IMR-90 (cell line): ENCODE measurements around the gene DYRK1A. TPM values are rescaled to one million over a fixed set of nuclear protein-coding genes. Genes with fewer than 3 reads are reported as not detected.

ENCODE experiments used
- ATAC-seq: fragments of 200-7000 bp; cut with Tn5 transposase; 2 replicates; pipeline ENCODE4 v1.9.1; 2020; ENCODE audit warnings: low read depth, mild to moderate bottlenecking, moderate library complexity
- BruUV-seq: library from RNA; stranded (reverse); fragments of 400-500 nt; replicated peaks from 2 replicates; lab custom pipeline; 2021; lab: Mats Ljungman, UMichigan
- CTCF ChIA-PET: fragments of 300-600 bp; formaldehyde crosslinking; extraction: SDS; loops from one replicate; lab custom pipeline; 2021; ENCODE audit warnings: antibody characterized with exemption; lab: Yijun Ruan, JAX
- POLR2A ChIA-PET: fragments of 300-600 bp; sonication (Branson Sonifier 250); formaldehyde crosslinking; loops from one replicate; lab custom pipeline; 2022; ENCODE audit warnings: antibody characterized with exemption; ENCODE audit not compliant: unreplicated experiment; lab: Charles Lee
- DNase-seq: peaks from one replicate; pipeline ENCODE4 v3.0.0; 2013
- H2AFZ ChIP-seq: replicated peaks from 2 replicates; pipeline ENCODE3; 2013; ENCODE audit warnings: low read length, mild to moderate bottlenecking; ENCODE audit not compliant: poor library complexity
- H2AK5ac ChIP-seq: 2 replicates; pipeline ENCODE4 v1.6.1; 2013; ENCODE audit warnings: low read depth, low read length, inconsistent platforms
- H2AK9ac ChIP-seq: replicated peaks from 2 replicates; pipeline ENCODE3; 2013; ENCODE audit warnings: mild to moderate bottlenecking, low read depth, low read length, moderate library complexity; ENCODE audit not compliant: poor library complexity
- H2BK120ac ChIP-seq: 2 replicates; pipeline ENCODE4 v1.6.1; 2013; ENCODE audit warnings: low read depth, low read length, inconsistent platforms
- H2BK15ac ChIP-seq: 3 replicates; pipeline ENCODE4 v1.6.1; 2013; ENCODE audit warnings: low read depth, low read length, inconsistent platforms
- H2BK20ac ChIP-seq: 2 replicates; pipeline ENCODE4 v1.6.1; 2013; ENCODE audit warnings: low read depth, mild to moderate bottlenecking, inconsistent platforms, low read length, moderate library complexity
- H2BK5ac ChIP-seq: 2 replicates; pipeline ENCODE4 v1.6.1; 2013; ENCODE audit warnings: mild to moderate bottlenecking, low read depth, low read length, inconsistent platforms; ENCODE audit not compliant: poor library complexity, severe bottlenecking
- H3K14ac ChIP-seq: replicated peaks from 2 replicates; pipeline ENCODE4 v1.6.1; 2013; ENCODE audit warnings: low read depth, low read length, inconsistent platforms
- H3K18ac ChIP-seq: 2 replicates; pipeline ENCODE4 v1.6.1; 2013; ENCODE audit warnings: low read depth, low read length, control low read depth
- H3K23ac ChIP-seq: 2 replicates; pipeline ENCODE4 v1.6.1; 2013; ENCODE audit warnings: low read depth, low read length, inconsistent platforms
- H3K27ac ChIP-seq: 2 replicates; pipeline ENCODE4 v1.5.1; 2013; ENCODE audit warnings: mild to moderate bottlenecking, control low read depth, low read length; ENCODE audit not compliant: insufficient read depth
- H3K27me3 ChIP-seq: 2 replicates; pipeline ENCODE4 v1.6.1; 2013; ENCODE audit warnings: low read length; ENCODE audit not compliant: control insufficient read depth, insufficient read depth
- H3K36me3 ChIP-seq: 2 replicates; pipeline ENCODE4 v1.6.1; 2013; ENCODE audit warnings: low read length, mixed read lengths; ENCODE audit not compliant: control insufficient read depth, insufficient read depth
- H3K4ac ChIP-seq: 2 replicates; pipeline ENCODE4 v1.6.1; 2013; ENCODE audit warnings: low read depth, low read length, inconsistent platforms
- H3K4me1 ChIP-seq: 2 replicates; pipeline ENCODE4 v1.6.1; 2013; ENCODE audit warnings: low read length, mixed read lengths; ENCODE audit not compliant: control insufficient read depth, insufficient read depth
- H3K4me2 ChIP-seq: 2 replicates; pipeline ENCODE4 v1.6.1; 2013; ENCODE audit warnings: low read depth, mild to moderate bottlenecking, control low read depth, low read length, moderate library complexity
- H3K4me3 ChIP-seq: 2 replicates; pipeline ENCODE4 v1.5.1; 2013; ENCODE audit warnings: low read depth, mild to moderate bottlenecking, control low read depth, low read length, moderate library complexity; ENCODE audit not compliant: insufficient read depth
- H3K56ac ChIP-seq: 2 replicates; pipeline ENCODE4 v1.6.1; 2013; ENCODE audit warnings: low read length, inconsistent platforms; ENCODE audit not compliant: insufficient read depth; ENCODE audit errors: extremely low read depth
- H3K79me1 ChIP-seq, 2 experiments: 2 replicates each; pipeline ENCODE4 v1.6.1; 2013; ENCODE audit warnings: low read length in 2 of 2, inconsistent platforms in 1 of 2, low read depth in 1 of 2
- H3K9ac ChIP-seq: 2 replicates; pipeline ENCODE4 v1.6.1; 2013; ENCODE audit warnings: low read depth, low read length, control low read depth
- H3K9me1 ChIP-seq: 2 replicates; pipeline ENCODE4 v1.6.1; 2013; ENCODE audit warnings: low read length, inconsistent platforms; ENCODE audit not compliant: insufficient read depth
- H3K9me3 ChIP-seq: 2 replicates; pipeline ENCODE4 v1.6.1; 2013; ENCODE audit warnings: low read length; ENCODE audit not compliant: control insufficient read depth, insufficient read depth
- H4K20me1 ChIP-seq: 2 replicates; pipeline ENCODE4 v1.6.1; 2013; ENCODE audit warnings: low read length, inconsistent platforms; ENCODE audit not compliant: insufficient read depth
- H4K5ac ChIP-seq: 2 replicates; pipeline ENCODE4 v1.6.1; 2013; ENCODE audit warnings: mild to moderate bottlenecking, low read depth, low read length, control low read depth
- H4K8ac ChIP-seq, 2 experiments: 2 replicates each; pipeline ENCODE4 v1.6.1; 2013; ENCODE audit warnings: low read depth in 2 of 2, low read length in 2 of 2, control low read depth in 1 of 2, inconsistent platforms in 1 of 2
- H4K91ac ChIP-seq: 2 replicates; pipeline ENCODE4 v1.6.1; 2013; ENCODE audit warnings: low read depth, low read length, inconsistent platforms; ENCODE audit not compliant: insufficient read depth
- BHLHE40 ChIP-seq: fragments of 150-350 bp; IDR thresholded peaks from 2 replicates; pipeline ENCODE4 v1.6.1; 2016; ENCODE audit warnings: mild to moderate bottlenecking, low read depth, low read length
- CEBPB ChIP-seq: IDR thresholded peaks from 2 replicates; pipeline ENCODE4 v1.6.1; 2012; ENCODE audit warnings: low read depth, low read length, improper control_type of control experiment
- CTCF ChIP-seq: conservative IDR thresholded peaks from 2 replicates; pipeline ENCODE4 v1.5.1; 2012; ENCODE audit warnings: mild to moderate bottlenecking, low read depth, low read length, improper control_type of control experiment
- ELK1 ChIP-seq: fragments of 150-350 bp; IDR thresholded peaks from 2 replicates; pipeline ENCODE4 v1.6.1; 2016; ENCODE audit warnings: low read depth, mild to moderate bottlenecking, low read length, moderate library complexity, borderline replicate concordance
- FOS ChIP-seq: fragments of 150-350 bp; IDR thresholded peaks from 2 replicates; pipeline ENCODE4 v1.6.1; 2016; ENCODE audit warnings: low read depth, low read length
- MAFK ChIP-seq: IDR thresholded peaks from 2 replicates; pipeline ENCODE4 v1.6.1; 2012; ENCODE audit warnings: low read depth, low read length, improper control_type of control experiment
- MAZ ChIP-seq: IDR thresholded peaks from 2 replicates; pipeline ENCODE4 v1.6.1; 2012; ENCODE audit warnings: low read depth, mild to moderate bottlenecking, low read length, improper control_type of control experiment, moderate library complexity, borderline replicate concordance
- MXI1 ChIP-seq: IDR thresholded peaks from 2 replicates; pipeline ENCODE4 v1.6.1; 2012; ENCODE audit warnings: low read depth, mild to moderate bottlenecking, low read length, moderate library complexity, borderline replicate concordance
- NFE2L2 ChIP-seq: fragments of 150-350 bp; IDR thresholded peaks from 2 replicates; pipeline ENCODE4 v1.6.1; 2016; ENCODE audit warnings: low read depth, mild to moderate bottlenecking, low read length
- POLR2A ChIP-seq: IDR thresholded peaks from 2 replicates; pipeline ENCODE4 v1.6.1; 2012; ENCODE audit warnings: mild to moderate bottlenecking, low read depth, low read length
- RAD21 ChIP-seq: IDR thresholded peaks from 2 replicates; pipeline ENCODE4 v1.6.1; 2012; ENCODE audit warnings: low read length, improper control_type of control experiment
- RCOR1 ChIP-seq: IDR thresholded peaks from 2 replicates; pipeline ENCODE4 v1.6.1; 2012; ENCODE audit warnings: mild to moderate bottlenecking, low read length, improper control_type of control experiment; ENCODE audit not compliant: insufficient replicate concordance
- SMC3 ChIP-seq: fragments of 150-350 bp; IDR thresholded peaks from 2 replicates; pipeline ENCODE4 v1.6.1; 2016; ENCODE audit warnings: low read depth, mild to moderate bottlenecking, antibody characterized with exemption, low read length, moderate library complexity
- WGBS, 2 experiments: methylation state at CpG; one replicate each; pipeline versions ENCODE4 v1.1.5 to v1.1.7; 2013; ENCODE audit warnings: missing lambda C conversion rate in 2 of 2; ENCODE audit not compliant: insufficient read length in 1 of 2; ENCODE audit errors: extremely low coverage in 2 of 2; 5-methylcytosine and 5-hydroxymethylcytosine counted together
- dilution Hi-C: fragments of 300-500 bp; cut with HindIII; formaldehyde crosslinking; loops from one replicate; pipeline ENCODE4 v1.14.3; 2018; ENCODE audit warnings: low sequenced_read_pairs; ENCODE audit not compliant: unreplicated experiment
- in situ Hi-C: fragments of 300-500 bp; cut with MboI; formaldehyde crosslinking; loops from 3 replicates; pipeline ENCODE4 v1.14.3; 2019; ENCODE audit warnings: low sequenced_read_pairs, inconsistent platforms, mixed read lengths
- intact Hi-C: fragments of 100-400 bp; cut with micrococcal nuclease; formaldehyde crosslinking; loops from 2 replicates; pipeline ENCODE4 v1.10.0; 2022
- polyA plus RNA-seq, 3 experiments: library from polyadenylated mRNA; depleted of rRNA; stranded (reverse); fragments of >200 nt; gene quantifications; 2 replicates each; pipeline ENCODE4 v1.2.3, GENCODE V29; 2012; ENCODE audit warnings: low replicate concordance in 1 of 3
- total RNA-seq: library from RNA; depleted of rRNA; stranded (reverse); fragments of >200 nt; gene quantifications from 2 replicates; pipeline ENCODE4 v1.2.3, GENCODE V29; 2012

Gene DYRK1A
- total and polyA plus RNA-seq, 2 of the 4 experiments (the other 2 are of a cell fraction): 18.6 to 50.5 TPM

- no peak for ATAC-seq
- Histone ChIP-seq H3K36me3 (no peaks in the 10 kb centered on the region), H4K8ac (no peak overlapping the region), H2AK5ac (no peak overlapping the region), H4K91ac (no peak overlapping the region), H3K14ac (no peak overlapping the region), H3K18ac (no peak overlapping the region), H3K9ac (no peak overlapping the region), H2BK15ac (no peak overlapping the region), H4K20me1 (peaks cover 3% of the 10 kb centered on the region; the same call in 1 of the 2 replicates), H2AK9ac (no peak overlapping the region), H2BK5ac (no peak overlapping the region), H3K23ac (no peak overlapping the region), H2AFZ (no peak overlapping the region), H3K56ac (no peak overlapping the region), H4K5ac (no peak overlapping the region), H3K9me3 (peaks cover 2% of the 10 kb centered on the region; the same call in 1 of the 2 replicates), H2BK120ac (no peak overlapping the region), H2BK20ac (no peak overlapping the region), H3K79me1 (peaks cover 0 to 3% of the 10 kb centered on the region in 2 experiments; a peak in 1 of 4 replicates), H3K4me2 (no peak overlapping the region), H3K4ac (no peak overlapping the region), H3K9me1 (peaks cover 7% of the 10 kb centered on the region; the same call in 1 of the 2 replicates), H3K4me1 (peaks cover 6% of the 10 kb centered on the region), H3K27me3 (peaks cover 8% of the 10 kb centered on the region), H3K4me3 (no peak overlapping the region), H3K27ac (no peak overlapping the region)
- TF ChIP-seq BHLHE40 (no peak), CEBPB (no peak), MAZ (no peak), NFE2L2 (no peak), SMC3 (no peak), MXI1 (no peak), CTCF (no peak), FOS (no peak), POLR2A (no peak), RAD21 (no peak), ELK1 (no peak), RCOR1 (no peak), MAFK (no peak)
- POLR2A ChIA-PET: no interaction called here
- intact Hi-C loops (no loop called here), in situ Hi-C loops (no loop called here), dilution Hi-C loops (no loop called here)
- 80% methylated on average over 1 of the region's 5 CpGs; no CpG with 5 or more reads in 1 of the 2 experiments for WGBS, 2 experiments
- no peak for DNase-seq
- BruUV-seq: no TSS peak
- CTCF ChIA-PET: no interaction called here
These were observed 202.3 kb downstream of the DYRK1A start for GRCh38 chr21:37568916-37569315.
